ENCODE results near the gene DLG2. TPM values are rescaled to one million over a fixed set of nuclear protein-coding genes. Genes with fewer than 3 reads are reported as not detected.

DLG2 gene
- total and polyA plus RNA-seq, 9 donors: 2.5 to 20.7 (median 12.0) TPM

DNA sequence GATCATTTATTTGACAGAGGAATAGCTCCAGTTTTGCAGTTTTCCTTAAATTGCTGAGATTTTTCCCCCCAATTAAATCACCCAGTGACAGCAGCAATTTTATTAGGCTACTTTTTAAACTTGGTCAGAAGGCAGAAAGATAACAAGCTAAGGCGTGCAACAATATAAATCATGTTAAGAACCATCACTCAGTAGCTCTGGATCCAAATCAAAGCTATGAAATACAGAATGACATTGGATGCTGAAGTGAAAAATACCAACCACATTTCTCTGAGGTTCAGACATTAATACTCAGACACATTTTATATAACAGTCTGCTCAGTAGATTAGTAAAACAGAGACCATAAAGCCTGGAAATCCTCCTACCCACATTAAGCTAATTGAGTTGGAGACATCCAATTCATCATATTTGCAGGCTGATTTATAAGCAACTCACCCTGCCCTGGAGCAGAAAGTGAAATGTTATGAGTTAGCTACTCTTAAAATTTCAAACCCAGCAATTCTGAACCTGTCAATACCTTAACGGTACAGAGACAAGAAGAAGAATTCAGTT, 1108.4 kb downstream of the DLG2 start:
- 54 to 63% (median 57%) methylated on average over 2 of the region's 2 CpGs for WGBS, 3 donors
- DNase-seq: no peak
- intact Hi-C loops (cut with DNase I): no loop called here
- no peaks in the 10 kb centered on the region for H3K27me3 ChIP-seq
- TF ChIP-seq, protein P1, sequence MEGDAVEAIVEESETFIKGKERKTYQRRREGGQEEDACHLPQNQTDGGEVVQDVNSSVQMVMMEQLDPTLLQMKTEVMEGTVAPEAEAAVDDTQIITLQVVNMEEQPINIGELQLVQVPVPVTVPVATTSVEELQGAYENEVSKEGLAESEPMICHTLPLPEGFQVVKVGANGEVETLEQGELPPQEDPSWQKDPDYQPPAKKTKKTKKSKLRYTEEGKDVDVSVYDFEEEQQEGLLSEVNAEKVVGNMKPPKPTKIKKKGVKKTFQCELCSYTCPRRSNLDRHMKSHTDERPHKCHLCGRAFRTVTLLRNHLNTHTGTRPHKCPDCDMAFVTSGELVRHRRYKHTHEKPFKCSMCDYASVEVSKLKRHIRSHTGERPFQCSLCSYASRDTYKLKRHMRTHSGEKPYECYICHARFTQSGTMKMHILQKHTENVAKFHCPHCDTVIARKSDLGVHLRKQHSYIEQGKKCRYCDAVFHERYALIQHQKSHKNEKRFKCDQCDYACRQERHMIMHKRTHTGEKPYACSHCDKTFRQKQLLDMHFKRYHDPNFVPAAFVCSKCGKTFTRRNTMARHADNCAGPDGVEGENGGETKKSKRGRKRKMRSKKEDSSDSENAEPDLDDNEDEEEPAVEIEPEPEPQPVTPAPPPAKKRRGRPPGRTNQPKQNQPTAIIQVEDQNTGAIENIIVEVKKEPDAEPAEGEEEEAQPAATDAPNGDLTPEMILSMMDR (IDR thresholded peaks at IDR 0.05): no peak
- TF ChIP-seq EP300 (IDR thresholded peaks at IDR 0.05): no peak
- no peak for TF ChIP-seq POLR2A (IDR thresholded peaks at IDR 0.05)
- H3K9me3 ChIP-seq: no peaks in the 10 kb centered on the region
- no peak overlapping the region for H3K27ac ChIP-seq
- no peaks in the 10 kb centered on the region for H3K36me3 ChIP-seq
- no peak overlapping the region for H3K4me3 ChIP-seq
- H3K4me1 ChIP-seq (ENCODE audit: insufficient read depth): peaks cover 1% of the 10 kb centered on the region

DNA sequence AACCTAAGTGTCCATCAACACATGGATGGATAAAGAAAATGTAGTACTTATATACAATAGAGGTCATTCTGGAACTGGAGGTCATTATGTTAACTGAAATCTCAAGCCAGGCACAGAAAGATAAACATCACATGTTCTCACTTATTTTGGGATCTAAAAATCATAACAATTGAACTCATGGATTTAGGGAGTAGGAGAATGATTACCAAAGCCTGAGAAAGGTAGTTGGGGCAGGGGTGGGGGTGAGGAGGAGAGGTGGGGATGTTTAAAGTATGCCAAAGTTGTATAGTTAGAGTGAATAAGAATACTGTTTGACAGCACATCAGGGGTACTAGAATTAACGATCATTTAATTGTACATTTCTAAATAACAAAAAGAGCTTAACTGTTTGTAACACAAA, 1112.7 kb downstream of the DLG2 start:
- TF ChIP-seq EP300 (IDR thresholded peaks at IDR 0.05): no peak
- TF ChIP-seq, protein P1 (IDR thresholded peaks at IDR 0.05): no peak
- TF ChIP-seq POLR2A (IDR thresholded peaks at IDR 0.05): no peak
- H3K27ac ChIP-seq: no peak overlapping the region
- 75 to 81% (median 80%) methylated on average over 1 of the region's 1 CpG for WGBS, 3 donors
- no peak for DNase-seq
- H3K9me3 ChIP-seq: no peaks in the 10 kb centered on the region
- H3K36me3 ChIP-seq: no peaks in the 10 kb centered on the region
- H3K4me1 ChIP-seq (ENCODE audit: insufficient read depth): peaks cover under 1% of the 10 kb centered on the region
- H3K4me3 ChIP-seq: no peak overlapping the region
- intact Hi-C loops (cut with DNase I): no loop called here
- H3K27me3 ChIP-seq: no peaks in the 10 kb centered on the region

DNA sequence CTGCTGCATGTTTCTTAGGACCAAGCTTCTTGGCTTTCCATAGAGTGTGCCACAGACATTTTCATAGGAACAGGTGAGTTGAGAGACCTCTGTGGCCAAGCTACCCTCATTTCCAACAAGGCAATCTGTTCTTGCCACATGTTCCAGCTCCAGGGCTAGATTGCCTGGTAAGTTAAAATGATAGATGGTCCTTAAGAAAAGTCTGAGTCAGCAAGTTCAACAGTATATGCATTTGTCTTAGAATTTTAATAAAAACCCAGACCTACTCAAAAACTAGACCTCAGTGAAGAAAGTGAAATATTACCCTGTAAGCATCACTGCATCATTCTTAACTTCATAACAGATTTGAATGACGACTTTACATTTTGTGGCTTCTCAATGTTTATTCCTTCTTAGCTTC, 1123.6 kb downstream of the DLG2 start:
- H3K27me3 ChIP-seq: no peaks in the 10 kb centered on the region
- TF ChIP-seq EP300 (IDR thresholded peaks at IDR 0.05) (no peak), POLR2A (IDR thresholded peaks at IDR 0.05) (no peak)
- TF ChIP-seq, protein P1 (IDR thresholded peaks at IDR 0.05): no peak
- no peaks in the 10 kb centered on the region for H3K4me1 ChIP-seq (ENCODE audit: insufficient read depth)
- H3K9me3 ChIP-seq: no peaks in the 10 kb centered on the region
- intact Hi-C loops (cut with DNase I): no loop called here
- H3K36me3 ChIP-seq: no peaks in the 10 kb centered on the region
- no peak for DNase-seq
- H3K27ac ChIP-seq: no peak overlapping the region
- 91 to 95% (median 93%) methylated on average over 1 of the region's 1 CpG for WGBS, 3 donors
- H3K4me3 ChIP-seq: no peak overlapping the region

DNA sequence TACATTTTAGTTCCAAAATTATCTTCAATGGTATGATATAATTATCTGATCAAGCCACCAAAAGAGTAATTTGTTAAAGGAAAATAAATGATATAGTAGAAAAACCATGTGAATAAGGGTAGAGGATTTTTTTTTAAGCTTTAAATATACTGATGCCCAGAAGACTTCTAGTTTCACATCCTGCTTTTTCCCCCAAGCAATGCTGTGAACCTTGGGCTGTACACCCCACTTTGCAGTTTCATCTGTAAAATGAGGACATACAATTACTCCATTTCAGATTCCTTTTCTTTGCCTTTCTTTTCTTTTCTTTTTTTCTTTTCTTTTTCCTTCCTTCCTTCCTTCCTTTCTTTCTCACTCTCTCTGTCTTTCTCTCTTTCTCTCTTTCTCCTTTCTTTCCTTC, 1125.4 kb downstream of the DLG2 start:
- H3K27me3 ChIP-seq: no peaks in the 10 kb centered on the region
- H3K27ac ChIP-seq: no peak overlapping the region
- intact Hi-C loops (cut with DNase I): no loop called here
- no peaks in the 10 kb centered on the region for H3K36me3 ChIP-seq
- H3K9me3 ChIP-seq: no peaks in the 10 kb centered on the region
- DNase-seq: no peak
- no peak overlapping the region for H3K4me3 ChIP-seq
- no peaks in the 10 kb centered on the region for H3K4me1 ChIP-seq (ENCODE audit: insufficient read depth)
- no peak for TF ChIP-seq POLR2A (IDR thresholded peaks at IDR 0.05)
- no peak for TF ChIP-seq EP300 (IDR thresholded peaks at IDR 0.05)
- TF ChIP-seq, protein P1 (IDR thresholded peaks at IDR 0.05): no peak

Data from ovary (tissue), 9 donors.